Trophoblast cell (in vitro differentiated cells and primary cell): ENCODE measurements around the gene ATP13A2.
A peak's percentile ranks its signal among the peaks of the same experiment; 100 is the strongest.

Source experiments
- DNase-seq, 2 donors: peaks; one replicate each; pipeline ENCODE4 v3.0.0-alpha.2; 2016
- H2AFZ ChIP-seq: 2 replicates; pipeline ENCODE4 v1.6.1; 2013; ENCODE audit warnings: low read length, moderate library complexity, mild to moderate bottlenecking; ENCODE audit not compliant: insufficient read depth, poor library complexity
- H2AK5ac ChIP-seq: 2 replicates; pipeline ENCODE4 v1.6.1; 2013; ENCODE audit warnings: mild to moderate bottlenecking, low read length
- H2BK120ac ChIP-seq: 2 replicates; pipeline ENCODE4 v1.6.1; 2013; ENCODE audit warnings: low read length, mild to moderate bottlenecking, moderate library complexity; ENCODE audit not compliant: insufficient read depth, poor library complexity
- H2BK12ac ChIP-seq: 2 replicates; pipeline ENCODE4 v1.6.1; 2013; ENCODE audit warnings: mild to moderate bottlenecking, low read length, moderate library complexity
- H2BK5ac ChIP-seq: 2 replicates; pipeline ENCODE4 v1.6.1; 2013; ENCODE audit warnings: low read length, low read depth, moderate library complexity, mild to moderate bottlenecking; ENCODE audit not compliant: poor library complexity
- H3K14ac ChIP-seq: 2 replicates; pipeline ENCODE4 v1.6.1; 2013; ENCODE audit warnings: mild to moderate bottlenecking, low read length
- H3K18ac ChIP-seq: 2 replicates; pipeline ENCODE4 v1.6.1; 2013; ENCODE audit warnings: mild to moderate bottlenecking, low read length
- H3K23ac ChIP-seq: 2 replicates; pipeline ENCODE4 v1.6.1; 2013; ENCODE audit warnings: low read length
- H3K27ac ChIP-seq: 2 replicates; pipeline ENCODE4 v1.5.1; 2013; ENCODE audit warnings: low read depth, mild to moderate bottlenecking, inconsistent platforms, low read length, moderate library complexity
- H3K27me3 ChIP-seq: 2 replicates; pipeline ENCODE4 v1.6.1; 2013; ENCODE audit warnings: inconsistent platforms, mild to moderate bottlenecking, low read length, moderate library complexity; ENCODE audit not compliant: insufficient read depth
- H3K36me3 ChIP-seq, 2 experiments: 1 replicate in 1 of 2; 2 replicates in 1 of 2; pipeline ENCODE4 v1.6.1; 2013; ENCODE audit warnings: low read length in 2 of 2, mild to moderate bottlenecking in 2 of 2, moderate library complexity in 1 of 2; ENCODE audit not compliant: insufficient read depth in 2 of 2, control insufficient read depth in 1 of 2
- H3K4ac ChIP-seq: 2 replicates; pipeline ENCODE4 v1.6.1; 2013; ENCODE audit warnings: low read depth, mild to moderate bottlenecking, low read length, moderate library complexity
- H3K4me1 ChIP-seq, 2 experiments: 1 replicate in 1 of 2; 2 replicates in 1 of 2; pipeline ENCODE4 v1.6.1; 2013; ENCODE audit warnings: low read length in 2 of 2, mild to moderate bottlenecking in 2 of 2, moderate library complexity in 1 of 2; ENCODE audit not compliant: insufficient read depth in 2 of 2, control insufficient read depth in 1 of 2
- H3K4me2 ChIP-seq: 2 replicates; pipeline ENCODE4 v1.6.1; 2013; ENCODE audit warnings: inconsistent platforms, mild to moderate bottlenecking, low read length, moderate library complexity
- H3K4me3 ChIP-seq: 2 replicates; pipeline ENCODE4 v1.5.1; 2013; ENCODE audit warnings: mild to moderate bottlenecking, low read depth, low read length, inconsistent platforms
- H3K79me1 ChIP-seq: one replicate; pipeline ENCODE4 v1.6.1; 2013; ENCODE audit warnings: low read length
- H3K79me2 ChIP-seq: 2 replicates; pipeline ENCODE4 v1.6.1; 2013; ENCODE audit warnings: low read length, mild to moderate bottlenecking; ENCODE audit not compliant: control insufficient read depth, insufficient read depth, poor library complexity
- H3K9ac ChIP-seq: 2 replicates; pipeline ENCODE4 v1.6.1; 2013; ENCODE audit warnings: mild to moderate bottlenecking, low read length
- H3K9me3 ChIP-seq: 2 replicates; pipeline ENCODE4 v1.6.1; 2013; ENCODE audit warnings: low read depth, mild to moderate bottlenecking, control low read depth, inconsistent platforms, low read length; ENCODE audit not compliant: insufficient read depth
- H4K12ac ChIP-seq: 2 replicates; pipeline ENCODE4 v1.6.1; 2013; ENCODE audit warnings: low read depth, mild to moderate bottlenecking, low read length, moderate library complexity
- H4K8ac ChIP-seq: 2 replicates; pipeline ENCODE4 v1.6.1; 2013; ENCODE audit warnings: low read depth, mild to moderate bottlenecking, low read length, moderate library complexity
- H4K91ac ChIP-seq: one replicate; pipeline ENCODE4 v1.6.1; 2013; ENCODE audit warnings: low read depth, mild to moderate bottlenecking, low read length, moderate library complexity
- WGBS: extraction: QIAGEN DNeasy Blood & Tissue Kit; methylation state at CpG from one replicate; pipeline ENCODE4 v1.1.7; 2013; ENCODE audit warnings: missing lambda C conversion rate; ENCODE audit not compliant: insufficient read length, insufficient coverage; ENCODE audit errors: extremely low coverage; 5-methylcytosine and 5-hydroxymethylcytosine counted together

Gene ATP13A2

GRCh38 chr1:16978139-16978538 lies 33.6 kb downstream of the ATP13A2 start:
- Histone ChIP-seq H3K14ac (no peak overlapping the region), H3K4me1 (peaks cover 13 to 23% of the 10 kb centered on the region in 2 experiments), H4K8ac (no peak overlapping the region), H2BK12ac (no peak overlapping the region), H3K4me2 (no peak overlapping the region), H3K79me2 (peaks cover 6% of the 10 kb centered on the region), H4K12ac (no peak overlapping the region), H2AFZ (no peak overlapping the region), H3K27me3 (no peaks in the 10 kb centered on the region), H3K4ac (no peak overlapping the region), H3K18ac (peak overlapping the region; percentile 4), H3K4me3 (no peak overlapping the region), H3K36me3 (peaks cover 33 to 34% of the 10 kb centered on the region in 2 experiments), H3K79me1 (peaks cover 19% of the 10 kb centered on the region), H4K91ac (no peak overlapping the region), H3K23ac (no peak overlapping the region), H3K9ac (no peak overlapping the region), H2BK5ac (no peak overlapping the region), H3K9me3 (no peaks in the 10 kb centered on the region), H2AK5ac (no peak overlapping the region), H3K27ac (no peak overlapping the region), H2BK120ac (no peak overlapping the region)
- DNase-seq = no peak
- WGBS = no CpG with 5 or more reads among the region's 4 CpGs

- H3K4me3 ChIP-seq = no peak overlapping the region
- no peak overlapping the region for H4K8ac ChIP-seq
- no peaks in the 10 kb centered on the region for H3K27me3 ChIP-seq
- no peak overlapping the region for H2AFZ ChIP-seq
- H4K91ac ChIP-seq = no peak overlapping the region
- peaks cover 36 to 37% of the 10 kb centered on the region in 2 experiments for H3K36me3 ChIP-seq
- H3K9ac ChIP-seq = no peak overlapping the region
- H3K79me1 ChIP-seq = peaks cover 19% of the 10 kb centered on the region
- H2AK5ac ChIP-seq = no peak overlapping the region
- no peak for DNase-seq
- no peak overlapping the region for H2BK120ac ChIP-seq
- H2BK5ac ChIP-seq = no peak overlapping the region
- H3K4me2 ChIP-seq = no peak overlapping the region
- no peak overlapping the region for H3K18ac ChIP-seq
- no peak overlapping the region for H3K27ac ChIP-seq
- no peaks in the 10 kb centered on the region for H3K9me3 ChIP-seq
- no peak overlapping the region for H3K23ac ChIP-seq
- no peak overlapping the region for H3K4ac ChIP-seq
- H3K79me2 ChIP-seq = peaks cover 6% of the 10 kb centered on the region
- no peak overlapping the region for H4K12ac ChIP-seq
- WGBS = no CpG with 5 or more reads among the region's 5 CpGs
- H3K14ac ChIP-seq = no peak overlapping the region
- no peak overlapping the region for H2BK12ac ChIP-seq
- H3K4me1 ChIP-seq = peaks cover 13 to 23% of the 10 kb centered on the region in 2 experiments
Measured at GRCh38 chr1:16977377-16977776, 34.4 kb downstream of the ATP13A2 start.

- H3K27me3 ChIP-seq = no peaks in the 10 kb centered on the region
- H4K91ac ChIP-seq = no peak overlapping the region
- H2AK5ac ChIP-seq = no peak overlapping the region
- H3K18ac ChIP-seq = no peak overlapping the region
- peaks cover 13 to 23% of the 10 kb centered on the region in 2 experiments for H3K4me1 ChIP-seq
- no peak overlapping the region for H4K12ac ChIP-seq
- H3K27ac ChIP-seq = no peak overlapping the region
- no CpG with 5 or more reads among the region's 16 CpGs for WGBS
- no peak overlapping the region for H2BK12ac ChIP-seq
- no peak overlapping the region for H2AFZ ChIP-seq
- H3K23ac ChIP-seq = no peak overlapping the region
- no peak overlapping the region for H4K8ac ChIP-seq
- no peak overlapping the region for H3K9ac ChIP-seq
- H3K14ac ChIP-seq = no peak overlapping the region
- peaks cover 6% of the 10 kb centered on the region for H3K79me2 ChIP-seq
- H3K9me3 ChIP-seq = no peaks in the 10 kb centered on the region
- no peak overlapping the region for H3K4ac ChIP-seq
- no peak overlapping the region for H3K4me2 ChIP-seq
- H2BK5ac ChIP-seq = no peak overlapping the region
- H2BK120ac ChIP-seq = no peak overlapping the region
- H3K36me3 ChIP-seq = peaks cover 36 to 37% of the 10 kb centered on the region in 2 experiments
- DNase-seq = no peak
- peaks cover 19% of the 10 kb centered on the region for H3K79me1 ChIP-seq
- H3K4me3 ChIP-seq = no peak overlapping the region
Measured at GRCh38 chr1:16976966-16977365, 34.8 kb downstream of the ATP13A2 start.

- Histone ChIP-seq H3K4me2 (no peak overlapping the region), H2BK5ac (no peak overlapping the region), H3K36me3 (peaks cover 38 to 43% of the 10 kb centered on the region in 2 experiments), H2AK5ac (no peak overlapping the region), H3K4me1 (peaks cover 11 to 16% of the 10 kb centered on the region in 2 experiments), H3K4ac (no peak overlapping the region), H3K9me3 (no peaks in the 10 kb centered on the region), H3K18ac (no peak overlapping the region), H3K4me3 (no peak overlapping the region), H3K9ac (no peak overlapping the region), H3K27me3 (no peaks in the 10 kb centered on the region), H4K91ac (no peak overlapping the region), H3K79me1 (peaks cover 15% of the 10 kb centered on the region), H3K23ac (no peak overlapping the region), H3K27ac (no peak overlapping the region), H4K8ac (no peak overlapping the region), H3K14ac (no peak overlapping the region), H4K12ac (no peak overlapping the region), H2BK120ac (no peak overlapping the region), H2BK12ac (no peak overlapping the region), H2AFZ (no peak overlapping the region), H3K79me2 (peaks cover 6% of the 10 kb centered on the region)
- no CpG with 5 or more reads among the region's 14 CpGs for WGBS
- DNase-seq = no peak
Measured at GRCh38 chr1:16975838-16976237, 35.9 kb downstream of the ATP13A2 start.
